ENCODE data around the gene DAPK3. TPM values are rescaled to one million over a fixed set of nuclear protein-coding genes. Genes with fewer than 3 reads are reported as not detected.
A peak's percentile ranks its signal among the peaks of the same experiment; 100 is the strongest.

DAPK3 gene
- 10 to 100 TPM; 58.8 to 87.7 (median 70.3) TPM for total RNA-seq

- WGBS, 2 donors = 0 to 1% methylated on average over 64 to 70 of the region's 73 CpGs
- TF ChIP-seq EP300 (IDR thresholded peaks at IDR 0.05) = peak; percentile 60 to 68
- TF ChIP-seq POLR2A (IDR thresholded peaks at IDR 0.05) = peak; percentile 94 to 98
- TF ChIP-seq, protein P1, sequence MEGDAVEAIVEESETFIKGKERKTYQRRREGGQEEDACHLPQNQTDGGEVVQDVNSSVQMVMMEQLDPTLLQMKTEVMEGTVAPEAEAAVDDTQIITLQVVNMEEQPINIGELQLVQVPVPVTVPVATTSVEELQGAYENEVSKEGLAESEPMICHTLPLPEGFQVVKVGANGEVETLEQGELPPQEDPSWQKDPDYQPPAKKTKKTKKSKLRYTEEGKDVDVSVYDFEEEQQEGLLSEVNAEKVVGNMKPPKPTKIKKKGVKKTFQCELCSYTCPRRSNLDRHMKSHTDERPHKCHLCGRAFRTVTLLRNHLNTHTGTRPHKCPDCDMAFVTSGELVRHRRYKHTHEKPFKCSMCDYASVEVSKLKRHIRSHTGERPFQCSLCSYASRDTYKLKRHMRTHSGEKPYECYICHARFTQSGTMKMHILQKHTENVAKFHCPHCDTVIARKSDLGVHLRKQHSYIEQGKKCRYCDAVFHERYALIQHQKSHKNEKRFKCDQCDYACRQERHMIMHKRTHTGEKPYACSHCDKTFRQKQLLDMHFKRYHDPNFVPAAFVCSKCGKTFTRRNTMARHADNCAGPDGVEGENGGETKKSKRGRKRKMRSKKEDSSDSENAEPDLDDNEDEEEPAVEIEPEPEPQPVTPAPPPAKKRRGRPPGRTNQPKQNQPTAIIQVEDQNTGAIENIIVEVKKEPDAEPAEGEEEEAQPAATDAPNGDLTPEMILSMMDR (IDR thresholded peaks at IDR 0.05) = peak in 3 of 5 experiments; percentile 29 to 74 (median 72)
- peak within 1 kb of the TSS; percentile 77 to 100 (median 98) for H3K4me3 ChIP-seq
Observed at GRCh38 chr19:3970808-3971598, at the start of gene DAPK3. DAPK3 (minus strand) TSS chr19:3971099; CDS start chr19:3969735, 1,364 bp downstream.

GRCh38 chr19:4019578-4019977 lies 48.7 kb upstream of the DAPK3 start:
- WGBS, 2 donors = 39 to 48% methylated on average over 14 to 17 of the region's 17 CpGs
- DNase-seq (ENCODE audit: low spot score in 2 of 2) = no peak
- Histone ChIP-seq H3K27me3 (no peaks in the 10 kb centered on the region), H3K4me3 (no peak overlapping the region), H3K4me1 (peaks cover 0 to 80% (median 44%) of the 10 kb centered on the region in 4 donors), H3K36me3 (peaks cover 0 to 36% (median 0%) of the 10 kb centered on the region in 3 donors), H3K9me3 (no peaks in the 10 kb centered on the region), H3K27ac (peak overlapping the region; percentile 69 to 95 (median 84))
- TF ChIP-seq POLR2A (IDR thresholded peaks at IDR 0.05) (no peak), EP300 (IDR thresholded peaks at IDR 0.05) (no peak)
- TF ChIP-seq, protein P1 (IDR thresholded peaks at IDR 0.05) = no peak

More at GRCh38 chr19:3970808-3971598, at the start of gene DAPK3:
- no peaks in the 10 kb centered on the region for H3K9me3 ChIP-seq
- peaks cover 0 to 33% (median 4%) of the 10 kb centered on the region in 3 donors for H3K36me3 ChIP-seq
- no peaks in the 10 kb centered on the region for H3K27me3 ChIP-seq
- peaks cover 3 to 46% (median 25%) of the 10 kb centered on the region in 4 donors for H3K4me1 ChIP-seq
- DNase-seq (ENCODE audit: low spot score in 2 of 2) = peak; percentile 94
- H3K27ac ChIP-seq = peak within 1 kb of the TSS; percentile 91 to 98 (median 96)

- WGBS, 2 donors = 58 to 62% methylated on average over 17 to 18 of the region's 19 CpGs
- Histone ChIP-seq H3K9me3 (no peaks in the 10 kb centered on the region), H3K4me1 (peaks cover 0 to 80% (median 50%) of the 10 kb centered on the region in 4 donors), H3K4me3 (no peak overlapping the region), H3K27me3 (no peaks in the 10 kb centered on the region), H3K36me3 (peaks cover 0 to 36% (median under 1%) of the 10 kb centered on the region in 3 donors), H3K27ac (peak overlapping the region; percentile 69 to 95 (median 84))
- no peak for TF ChIP-seq EP300 (IDR thresholded peaks at IDR 0.05)
- TF ChIP-seq, protein P1 (IDR thresholded peaks at IDR 0.05) = no peak
- no peak for TF ChIP-seq POLR2A (IDR thresholded peaks at IDR 0.05)
- DNase-seq (ENCODE audit: low spot score in 2 of 2) = no peak
Observed at GRCh38 chr19:4018775-4019504, 48.0 kb upstream of the DAPK3 start.

GRCh38 chr19:4018140-4018613 lies 47.3 kb upstream of the DAPK3 start:
- Histone ChIP-seq H3K27ac (peak overlapping the region; percentile 69 to 95 (median 84)), H3K27me3 (no peaks in the 10 kb centered on the region), H3K4me1 (peaks cover 0 to 80% (median 56%) of the 10 kb centered on the region in 4 donors), H3K36me3 (peaks cover 2 to 36% (median 8%) of the 10 kb centered on the region in 3 donors), H3K9me3 (no peaks in the 10 kb centered on the region), H3K4me3 (peak overlapping the region in 1 of 4 donors; percentile 21)
- no peak for DNase-seq (ENCODE audit: low spot score in 2 of 2)
- WGBS, 2 donors = 54 to 75% methylated on average over 15 to 22 of the region's 22 CpGs
- TF ChIP-seq, protein P1 (IDR thresholded peaks at IDR 0.05) = no peak
- peak in 1 of 2 donors; percentile 35 for TF ChIP-seq POLR2A (IDR thresholded peaks at IDR 0.05)
- peak in 1 of 2 donors; percentile 65 for TF ChIP-seq EP300 (IDR thresholded peaks at IDR 0.05)
